Activated T-cell treated with anti-CD3 and anti-CD28 coated beads, Interleukin-2, amount 50 U/mL, for 1 hour (primary cell): ENCODE results near the gene PKP4.
"Not testable (repeated sequence)": the region's sequence is repeated elsewhere in the genome, so short reads cannot be mapped to it uniquely, and the experiment has no call there.

Experiments used
- DNase-seq: peaks from one replicate; pipeline ENCODE4 v3.0.0-alpha.2; 2020

Gene PKP4, protein sequence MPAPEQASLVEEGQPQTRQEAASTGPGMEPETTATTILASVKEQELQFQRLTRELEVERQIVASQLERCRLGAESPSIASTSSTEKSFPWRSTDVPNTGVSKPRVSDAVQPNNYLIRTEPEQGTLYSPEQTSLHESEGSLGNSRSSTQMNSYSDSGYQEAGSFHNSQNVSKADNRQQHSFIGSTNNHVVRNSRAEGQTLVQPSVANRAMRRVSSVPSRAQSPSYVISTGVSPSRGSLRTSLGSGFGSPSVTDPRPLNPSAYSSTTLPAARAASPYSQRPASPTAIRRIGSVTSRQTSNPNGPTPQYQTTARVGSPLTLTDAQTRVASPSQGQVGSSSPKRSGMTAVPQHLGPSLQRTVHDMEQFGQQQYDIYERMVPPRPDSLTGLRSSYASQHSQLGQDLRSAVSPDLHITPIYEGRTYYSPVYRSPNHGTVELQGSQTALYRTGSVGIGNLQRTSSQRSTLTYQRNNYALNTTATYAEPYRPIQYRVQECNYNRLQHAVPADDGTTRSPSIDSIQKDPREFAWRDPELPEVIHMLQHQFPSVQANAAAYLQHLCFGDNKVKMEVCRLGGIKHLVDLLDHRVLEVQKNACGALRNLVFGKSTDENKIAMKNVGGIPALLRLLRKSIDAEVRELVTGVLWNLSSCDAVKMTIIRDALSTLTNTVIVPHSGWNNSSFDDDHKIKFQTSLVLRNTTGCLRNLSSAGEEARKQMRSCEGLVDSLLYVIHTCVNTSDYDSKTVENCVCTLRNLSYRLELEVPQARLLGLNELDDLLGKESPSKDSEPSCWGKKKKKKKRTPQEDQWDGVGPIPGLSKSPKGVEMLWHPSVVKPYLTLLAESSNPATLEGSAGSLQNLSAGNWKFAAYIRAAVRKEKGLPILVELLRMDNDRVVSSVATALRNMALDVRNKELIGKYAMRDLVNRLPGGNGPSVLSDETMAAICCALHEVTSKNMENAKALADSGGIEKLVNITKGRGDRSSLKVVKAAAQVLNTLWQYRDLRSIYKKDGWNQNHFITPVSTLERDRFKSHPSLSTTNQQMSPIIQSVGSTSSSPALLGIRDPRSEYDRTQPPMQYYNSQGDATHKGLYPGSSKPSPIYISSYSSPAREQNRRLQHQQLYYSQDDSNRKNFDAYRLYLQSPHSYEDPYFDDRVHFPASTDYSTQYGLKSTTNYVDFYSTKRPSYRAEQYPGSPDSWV

DNA sequence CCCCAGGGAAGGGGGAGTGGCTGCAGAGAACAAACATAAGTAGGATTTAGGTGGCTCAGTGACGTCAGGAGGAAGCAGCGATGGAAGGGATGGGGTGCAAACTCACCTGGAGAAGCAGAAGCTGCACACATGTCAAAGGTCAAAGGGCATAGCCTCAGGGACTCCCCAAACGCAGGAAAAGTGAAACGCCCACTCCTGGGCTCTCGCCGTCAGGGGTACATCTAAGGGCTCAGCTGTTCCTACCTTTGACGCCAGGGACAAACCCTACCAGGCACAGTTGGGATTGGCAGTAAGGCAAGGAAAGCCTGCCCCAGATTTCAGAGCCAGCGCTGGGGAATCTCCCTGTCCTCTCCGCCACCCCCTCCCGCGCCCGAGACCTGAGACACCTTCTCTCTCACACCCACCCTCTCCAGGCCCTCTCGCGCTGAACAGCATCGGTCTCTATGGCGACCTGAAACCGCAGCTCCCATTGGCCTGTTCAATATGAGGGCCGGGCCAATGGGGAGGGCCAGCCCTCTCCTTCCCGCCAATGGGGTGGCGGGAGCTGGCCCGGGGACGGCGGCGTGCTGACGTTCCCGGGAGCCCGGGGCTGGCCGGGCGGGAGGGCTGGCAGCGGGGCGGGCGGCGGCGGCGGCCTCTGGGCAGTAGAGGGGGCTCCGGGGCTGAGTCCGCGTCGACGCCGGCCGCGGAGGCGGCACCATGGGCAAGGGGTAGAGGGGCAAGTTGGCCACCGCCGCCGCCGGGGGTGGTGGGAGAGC, at the start of gene PKP4, which contains the start of gene CCDC148:
PKP4 (plus strand) TSS at position 644 of the 758 bp plus-strand sequence. CDS start 76,233 bp downstream, outside the sequence.
CCDC148 (minus strand) TSS at position 445 of the 758 bp plus-strand sequence; CDS start at position 131, 314 bp downstream.
- DNase-seq, result peak; percentile 86

GRCh38 chr2:158407031-158407430, 49.7 kb upstream of the PKP4 start:
- DNase-seq, result no peak

- DNase-seq, result no peak
These were observed 46.6 kb upstream of the PKP4 start for GRCh38 chr2:158410132-158410531.

GRCh38 chr2:158411748-158412147, 45.0 kb upstream of the PKP4 start:
- DNase-seq, result no peak

- no peak for DNase-seq
These were observed 44.5 kb upstream of the PKP4 start for GRCh38 chr2:158412206-158412605.

DNA sequence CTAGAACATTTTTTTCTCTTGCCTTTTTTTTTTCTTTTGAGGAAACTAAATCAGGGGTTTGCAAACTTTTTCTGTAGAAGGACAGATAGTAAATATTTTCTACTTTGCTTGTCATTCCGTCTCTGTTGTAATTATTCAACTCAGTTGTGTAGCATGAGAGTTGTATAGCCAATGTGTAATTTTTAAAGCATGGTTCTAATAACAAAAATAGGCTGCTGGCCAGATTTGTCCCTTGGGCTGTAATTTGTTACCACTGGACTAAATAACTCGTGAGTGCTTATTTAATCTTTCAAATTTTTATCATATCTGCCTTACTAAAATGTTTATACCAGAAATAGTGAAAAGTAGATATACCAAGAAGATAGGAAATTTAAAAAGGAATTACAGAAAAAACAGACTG, 43.2 kb upstream of the PKP4 start:
- no peak for DNase-seq

DNA sequence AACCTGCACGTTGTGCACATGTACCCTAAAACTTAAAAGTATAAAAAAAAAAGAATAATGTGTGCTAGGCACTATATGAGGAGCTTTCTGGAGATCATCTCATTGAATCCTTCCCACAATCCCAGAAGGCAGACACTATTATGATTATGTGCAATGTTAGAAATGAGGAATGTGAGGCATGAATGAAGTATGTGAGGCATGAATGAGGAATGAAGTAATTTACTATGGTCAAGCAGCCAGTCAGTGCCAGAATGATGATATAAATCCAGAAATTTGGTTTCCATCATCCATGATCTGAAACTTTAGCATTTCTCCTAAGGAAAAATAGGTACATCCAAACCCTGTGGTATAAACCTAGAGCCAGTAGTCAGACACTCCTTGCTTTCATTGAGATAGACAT, 42.2 kb upstream of the PKP4 start:
- DNase-seq, result no peak

GRCh38 chr2:158432117-158432516, 24.6 kb upstream of the PKP4 start:
- DNase-seq, result no peak

GRCh38 chr2:158433716-158434115, 23.0 kb upstream of the PKP4 start:
- DNase-seq, result not testable (repeated sequence)

DNA sequence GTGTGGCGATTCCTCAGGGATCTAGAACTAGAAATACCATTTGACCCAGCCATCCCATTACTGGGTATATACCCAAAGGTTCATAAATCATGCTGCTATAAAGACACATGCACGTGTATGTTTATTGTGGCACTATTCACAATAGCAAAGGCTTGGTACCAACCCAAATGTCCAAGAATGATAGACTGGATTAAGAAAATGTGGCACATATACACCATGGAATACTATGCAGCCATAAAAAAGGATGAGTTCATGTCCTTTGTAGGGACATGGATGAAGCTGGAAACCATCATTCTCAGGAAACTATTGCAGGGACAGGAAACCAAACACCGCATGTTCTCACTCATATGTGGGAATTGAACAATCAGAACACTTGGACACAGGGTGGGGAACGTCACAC, 17.7 kb upstream of the PKP4 start:
- not testable (repeated sequence) for DNase-seq

GRCh38 chr2:158443606-158444005, 13.1 kb upstream of the PKP4 start:
- no peak for DNase-seq

GRCh38 chr2:158457092-158457825, 507 bp downstream of the PKP4 start:
- peak; percentile 67 for DNase-seq

GRCh38 chr2:158457826-158458616, 1.3 kb downstream of the PKP4 start:
- peak; percentile 71 for DNase-seq

DNA sequence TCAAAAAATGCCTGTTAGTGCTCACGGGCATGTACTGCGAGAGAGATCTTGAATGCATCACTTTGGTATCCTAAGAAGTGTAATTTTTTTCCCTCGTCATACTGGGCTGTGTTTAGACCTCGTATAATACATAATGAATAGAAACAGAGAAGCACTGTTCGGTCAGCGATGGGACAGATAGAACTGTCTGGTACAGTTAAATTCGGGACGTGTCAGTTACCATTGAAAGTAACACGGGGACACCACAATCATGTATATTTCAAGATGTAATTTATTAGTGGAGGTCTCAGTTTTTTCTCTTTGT, 1.8 kb downstream of the PKP4 start:
- DNase-seq, result no peak

GRCh38 chr2:158459161-158460003, 2.6 kb downstream of the PKP4 start:
- DNase-seq, result no peak

- DNase-seq, result no peak
These were observed 4.0 kb downstream of the PKP4 start for GRCh38 chr2:158460632-158461297.

- no peak for DNase-seq
These were observed 6.8 kb downstream of the PKP4 start for GRCh38 chr2:158463496-158464095.

DNA sequence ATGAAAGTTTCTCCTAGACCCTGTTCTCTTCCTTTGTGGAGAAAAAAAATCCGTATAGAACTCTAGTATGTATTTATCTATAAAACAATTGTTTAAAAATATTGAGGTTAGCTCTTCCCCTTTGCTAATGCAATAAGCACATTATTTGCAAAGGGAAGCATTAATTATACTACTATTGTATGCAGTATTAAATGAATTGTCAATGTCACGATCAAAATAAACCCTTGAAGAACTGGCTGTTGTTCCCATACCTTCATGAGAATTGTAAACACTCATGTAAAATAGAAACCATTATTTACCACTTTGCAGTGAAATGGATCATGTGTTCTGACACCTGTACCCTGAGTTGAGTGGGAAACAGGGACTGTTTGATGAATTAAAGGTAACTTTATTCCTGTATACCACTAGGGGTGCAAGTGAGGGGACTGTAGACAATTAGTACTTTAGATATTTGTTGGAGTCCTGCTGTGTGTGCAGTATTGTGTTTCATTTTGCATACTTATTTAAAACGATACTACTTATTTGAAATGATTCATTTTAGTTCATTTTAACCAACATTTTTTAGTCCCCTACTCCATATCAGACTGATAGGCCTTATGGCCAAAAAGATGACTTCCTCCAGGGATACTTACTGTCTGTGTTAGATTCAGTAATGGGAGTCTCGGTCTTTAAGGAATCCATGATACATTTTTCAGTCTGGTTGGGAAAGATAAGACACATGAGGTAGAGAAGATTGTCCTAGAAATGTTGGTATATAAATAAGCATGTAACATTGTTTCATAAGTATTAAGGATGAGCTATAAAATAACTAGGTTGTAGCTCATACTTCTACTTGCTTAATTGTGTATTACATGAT, 7.9 kb downstream of the PKP4 start:
- DNase-seq, result no peak
